AG04450 (cell line): ENCODE data around the gene HLTF. TPM values are rescaled to one million over a fixed set of nuclear protein-coding genes. Genes with fewer than 3 reads are reported as not detected.
"Not testable (repeated sequence)": the region's sequence is repeated elsewhere in the genome, so short reads cannot be mapped to it uniquely, and the experiment has no call there.

Experiments used
- CTCF ChIA-PET: fragments of 300-600, 350-600 bp; formaldehyde crosslinking; extraction: SDS; loops from one replicate; lab custom pipeline; 2022; ENCODE audit warnings: antibody characterized with exemption, inconsistent platforms; lab: Charles Lee
- POLR2A ChIA-PET: fragments of 350-600 bp; formaldehyde crosslinking; extraction: SDS; loops from one replicate; lab custom pipeline; 2021; ENCODE audit warnings: antibody characterized with exemption, inconsistent platforms; lab: Yijun Ruan, JAX
- DNase-seq: peaks from one replicate; pipeline ENCODE4 v3.0.0-alpha.2; 2011; ENCODE audit warnings: low read depth, low spot score
- H3K27ac ChIP-seq: one replicate; pipeline ENCODE4 v1.5.1; 2012; ENCODE audit warnings: low read depth, low read length, control low read depth
- H3K27me3 ChIP-seq: one replicate; pipeline ENCODE4 v1.6.0; 2012; ENCODE audit warnings: low read length; ENCODE audit not compliant: control insufficient read depth, insufficient read depth
- H3K4me3 ChIP-seq: 2 replicates; pipeline ENCODE4 v1.5.1; 2011; ENCODE audit warnings: mild to moderate bottlenecking, low read depth, low read length, control low read depth
- H3K9me3 ChIP-seq: 2 replicates; pipeline ENCODE4 v1.5.1; 2012; ENCODE audit warnings: low read length; ENCODE audit not compliant: control insufficient read depth, insufficient read depth
- CTCF ChIP-seq: IDR thresholded peaks from 2 replicates; pipeline ENCODE4 v1.5.1; 2011; ENCODE audit warnings: low read depth, low read length, control low read depth, inconsistent platforms
- polyA plus RNA-seq: library from polyadenylated mRNA; depleted of rRNA; stranded (reverse); fragments of >200 nt; gene quantifications from 2 replicates; pipeline ENCODE4 v1.2.3, GENCODE V29; 2011; rRNA removed
- small RNA-seq: library from RNA; depleted of rRNA; stranded (forward); fragments of <200 nt; gene quantifications from one replicate; pipeline ENCODE3, GENCODE V24; 2012; ENCODE audit warnings: low read depth; ENCODE audit not compliant: insufficient read length

HLTF gene
- polyA plus RNA-seq, 1 experiment: 30.5 TPM

- H3K27me3 ChIP-seq: no peaks in the 10 kb centered on the region
- CTCF ChIA-PET: interaction anchor here (1.4 to 2.2 kb wide), 2 partner anchors 30 to 37 kb away, joined by 3 to 13 read pairs; no protein-coding TSS in a partner anchor
- H3K27ac ChIP-seq: peak overlapping the region; percentile 65
- H3K4me3 ChIP-seq: peak overlapping the region; percentile 68
- DNase-seq: no peak
- POLR2A ChIA-PET: interaction anchor here (0.5 to 1.7 kb wide), 8 partner anchors 10 to 462 kb away, joined by 3 to 7 read pairs (median 3); no protein-coding TSS in a partner anchor
- TF ChIP-seq CTCF: no peak
- H3K9me3 ChIP-seq: no peaks in the 10 kb centered on the region
Observed at GRCh38 chr3:148992027-148992634, 94.2 kb downstream of the HLTF start.

GRCh38 chr3:148991219-148992026, 94.9 kb downstream of the HLTF start, which contains the start of gene GYG1:
GYG1 (plus strand) TSS chr3:148991540; CDS start chr3:148991641, 101 bp downstream.
- H3K27ac ChIP-seq: peak within 1 kb of the TSS; percentile 69
- ChIA-PET POLR2A (interaction anchor here (0.6 to 1.7 kb wide), 9 partner anchors 11 to 463 kb away, joined by 3 to 4 read pairs (median 3); no protein-coding TSS in a partner anchor), CTCF (interaction anchor here (1.4 to 2.2 kb wide), 3 partner anchors 11 to 36 kb away, joined by 3 to 13 read pairs (median 3); no protein-coding TSS in a partner anchor)
- peak within 1 kb of the TSS; percentile 68 for H3K4me3 ChIP-seq
- H3K9me3 ChIP-seq: no peaks in the 10 kb centered on the region
- H3K27me3 ChIP-seq: no peaks in the 10 kb centered on the region
- DNase-seq: peak; percentile 38
- TF ChIP-seq CTCF: peak; percentile 31

GRCh38 chr3:148990236-148990635, 96.1 kb downstream of the HLTF start:
- no peak overlapping the region for H3K27ac ChIP-seq
- no peak for DNase-seq
- TF ChIP-seq CTCF: no peak
- CTCF ChIA-PET: interaction anchor here (0.6 to 1.5 kb wide), 6 partner anchors 12 to 1483 kb away, joined by 3 to 4 read pairs (median 3); no protein-coding TSS in a partner anchor
- H3K27me3 ChIP-seq: no peaks in the 10 kb centered on the region
- H3K4me3 ChIP-seq: no peak overlapping the region
- POLR2A ChIA-PET: interaction anchor here (1.5 kb wide), 1 partner anchor 37 kb away, joined by 3 read pairs; no protein-coding TSS in a partner anchor
- no peaks in the 10 kb centered on the region for H3K9me3 ChIP-seq

GRCh38 chr3:148987551-148987950, 98.8 kb downstream of the HLTF start:
- H3K27ac ChIP-seq, H3K27me3 ChIP-seq, DNase-seq, H3K4me3 ChIP-seq, H3K9me3 ChIP-seq, CTCF ChIA-PET: not testable (repeated sequence)
- POLR2A ChIA-PET: interaction anchor here (0.6 kb wide), 1 partner anchor 70 kb away, joined by 9 read pairs; no protein-coding TSS in a partner anchor

GRCh38 chr3:148981273-148981672, 105.1 kb downstream of the HLTF start:
- TF ChIP-seq CTCF: no peak
- H3K9me3 ChIP-seq: no peaks in the 10 kb centered on the region
- no peak overlapping the region for H3K27ac ChIP-seq
- POLR2A ChIA-PET: no interaction called here
- no peaks in the 10 kb centered on the region for H3K27me3 ChIP-seq
- CTCF ChIA-PET: interaction anchor here (2.6 kb wide), 1 partner anchor 26 kb away, joined by 11 read pairs; no protein-coding TSS in a partner anchor
- DNase-seq: no peak
- H3K4me3 ChIP-seq: no peak overlapping the region

Small RNA genes lying within 50 kb of the gene (small RNA-seq; reads per million reads assigned to genes)
- not detected for gene RF00019

Other genes with a start within 250 kb of the HLTF start
- not detected in 2 replicates for gene CPA3, start 221.2 kb downstream of the HLTF start, polyA plus RNA-seq
- 70.0 and 75.2 TPM in 2 replicates for gene GYG1, start 95.0 kb downstream of the HLTF start, polyA plus RNA-seq
- 22.8 and 28.1 TPM in 2 replicates for gene HPS3, start 43.1 kb upstream of the HLTF start, polyA plus RNA-seq
- gene CP, start 135.3 kb upstream of the HLTF start, polyA plus RNA-seq: 0.10 TPM in 1 of 2 replicates, not detected in the other
- gene TM4SF18, start 247.1 kb upstream of the HLTF start, polyA plus RNA-seq: 0.09 TPM in 1 of 2 replicates, not detected in the other